NCI-H446 (cell line): ENCODE measurements around the gene DNAJB2.
"Not testable (repeated sequence)": the region's sequence is repeated elsewhere in the genome, so short reads cannot be mapped to it uniquely, and the experiment has no call there.

Source experiments
- DNase-seq, 2 experiments: peaks; one replicate each; lab custom pipeline; 2025; lab: John Stamatoyannopoulos, UW

Gene DNAJB2

GRCh38 chr2:219285373-219285735 lies 6.2 kb downstream of the DNAJB2 start:
- DNase-seq, result no peak

GRCh38 chr2:219285894-219286425 lies 6.8 kb downstream of the DNAJB2 start:
- no peak for DNase-seq

- no peak for DNase-seq
Observed at GRCh38 chr2:219286436-219287115, 7.4 kb downstream of the DNAJB2 start.

- not testable (repeated sequence) for DNase-seq
Observed at GRCh38 chr2:219287116-219287440, 7.9 kb downstream of the DNAJB2 start.

GRCh38 chr2:219287580-219288265 lies 8.6 kb downstream of the DNAJB2 start:
- no peak for DNase-seq

- no peak for DNase-seq
Observed at GRCh38 chr2:219289195-219289536, 10.0 kb downstream of the DNAJB2 start.

GRCh38 chr2:219289537-219290361 lies 10.6 kb downstream of the DNAJB2 start:
- peak; percentile 37 to 80 for DNase-seq

GRCh38 chr2:219290381-219291171 lies 11.4 kb downstream of the DNAJB2 start:
- no peak for DNase-seq

- DNase-seq, result no peak
Observed at GRCh38 chr2:219291394-219291793, 12.2 kb downstream of the DNAJB2 start.

- no peak for DNase-seq
Observed at GRCh38 chr2:219291910-219292490, 12.8 kb downstream of the DNAJB2 start.

- DNase-seq, result no peak
Observed at GRCh38 chr2:219292616-219293015, 13.4 kb downstream of the DNAJB2 start.

- DNase-seq, result no peak
Observed at GRCh38 chr2:219293736-219294231, 14.6 kb downstream of the DNAJB2 start.

- peak in 1 of 2 experiments; percentile 56 for DNase-seq
Observed at GRCh38 chr2:219294356-219295351, 15.5 kb downstream of the DNAJB2 start.

- no peak for DNase-seq
Observed at GRCh38 chr2:219296142-219296541, 17.0 kb downstream of the DNAJB2 start.

- no peak for DNase-seq
Observed at GRCh38 chr2:219296631-219297391, 17.6 kb downstream of the DNAJB2 start.

- no peak for DNase-seq
Observed at GRCh38 chr2:219297766-219298456, 18.7 kb downstream of the DNAJB2 start.

GRCh38 chr2:219298759-219299371 lies 19.7 kb downstream of the DNAJB2 start:
- peak; percentile 35 to 71 for DNase-seq

- DNase-seq, result no peak
Observed at GRCh38 chr2:219299372-219299760, 20.2 kb downstream of the DNAJB2 start.
